GM12892 (cell line): ENCODE results near the gene C1orf115.
A peak's percentile ranks its signal among the peaks of the same experiment; 100 is the strongest.
"Not testable (repeated sequence)": the region's sequence is repeated elsewhere in the genome, so short reads cannot be mapped to it uniquely, and the experiment has no call there.

Experiments
- DNase-seq: peaks from one replicate; pipeline ENCODE4 v3.0.0; 2011; ENCODE audit not compliant: insufficient read length
- FAIRE-seq: peaks from 2 replicates; lab custom pipeline; 2011; peaks lifted over from hg19 to GRCh38; lab: Jason Lieb, UNC
- POLR2A ChIP-seq: IDR thresholded peaks from 2 replicates; pipeline ENCODE4 v1.6.1; 2011; ENCODE audit warnings: low read depth, low read length, control low read depth
- POLR2AphosphoS5 ChIP-seq: IDR thresholded peaks from 2 replicates; pipeline ENCODE4 v1.6.1; 2011; ENCODE audit warnings: low read depth, low read length, control low read depth
- TAF1 ChIP-seq: IDR thresholded peaks from 2 replicates; pipeline ENCODE4 v1.6.1; 2011; ENCODE audit warnings: low read depth, mild to moderate bottlenecking, control low read depth, low read length, borderline replicate concordance

The C1orf115 gene

DNA sequence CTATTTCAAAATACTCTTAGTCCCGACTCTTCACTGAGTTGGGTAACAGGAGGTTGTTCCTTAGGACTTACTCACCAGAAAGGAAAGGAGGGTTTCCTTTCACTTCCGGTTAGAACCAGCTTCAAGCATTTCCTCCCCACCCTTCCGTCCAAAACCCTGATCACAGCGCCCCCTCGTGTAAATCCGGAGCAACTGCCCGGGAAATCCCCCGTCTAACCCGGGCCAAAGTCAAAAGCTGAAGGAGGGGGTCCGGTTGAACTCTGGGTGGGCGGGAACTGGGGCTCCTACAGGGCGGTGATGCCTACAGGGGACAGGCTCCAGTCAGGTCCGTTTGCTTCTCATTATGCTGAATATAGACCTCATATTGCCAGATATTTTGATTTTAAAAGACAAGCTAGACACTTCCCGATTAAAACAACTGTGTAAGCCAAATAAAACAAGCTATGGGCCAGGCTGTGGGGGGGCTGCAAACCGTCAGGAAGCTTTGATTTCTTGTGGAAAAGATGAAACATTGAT is 43.0 kb downstream of the C1orf115 start:
- peak; percentile 47 for DNase-seq
- no peak for TF ChIP-seq POLR2AphosphoS5
- TF ChIP-seq POLR2A, result no peak
- no peak for TF ChIP-seq TAF1
- peak; percentile 77 for FAIRE-seq

DNA sequence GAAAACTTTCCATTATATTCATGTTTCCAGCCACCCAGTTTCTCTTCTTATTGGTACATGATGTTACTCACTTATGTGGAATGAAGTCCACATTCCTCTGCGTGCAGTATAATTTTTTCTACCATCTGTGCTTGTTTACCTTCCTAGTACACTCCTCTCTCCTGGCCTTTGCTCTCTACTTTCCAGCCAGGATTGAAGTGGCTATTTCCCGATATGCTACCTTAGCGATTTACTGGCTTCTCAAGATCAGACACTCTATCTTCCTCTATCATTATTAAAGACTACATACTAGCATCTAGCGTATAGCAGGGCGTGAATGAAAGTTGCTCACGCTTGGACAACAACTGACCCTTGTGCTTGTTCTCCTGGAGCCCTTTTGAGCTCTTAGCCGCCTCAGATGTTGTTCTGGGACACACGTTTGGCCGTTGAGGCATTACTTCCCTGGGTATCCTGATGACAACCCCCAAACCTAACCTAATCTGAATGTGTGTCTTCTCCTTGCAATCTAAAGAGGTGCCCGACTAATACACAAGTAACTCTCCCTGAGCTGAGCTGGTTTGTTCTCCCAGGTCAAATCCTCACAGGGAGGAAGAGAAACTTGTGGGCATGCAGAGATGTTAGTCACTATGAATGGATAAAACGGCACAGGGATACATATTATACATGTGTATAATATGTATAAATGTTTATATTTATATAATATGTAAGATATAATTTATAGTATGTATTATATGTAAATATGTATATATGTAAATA is 44.6 kb downstream of the C1orf115 start:
- DNase-seq, result no peak
- TF ChIP-seq POLR2A (no peak), TAF1 (no peak), POLR2AphosphoS5 (no peak)

DNA sequence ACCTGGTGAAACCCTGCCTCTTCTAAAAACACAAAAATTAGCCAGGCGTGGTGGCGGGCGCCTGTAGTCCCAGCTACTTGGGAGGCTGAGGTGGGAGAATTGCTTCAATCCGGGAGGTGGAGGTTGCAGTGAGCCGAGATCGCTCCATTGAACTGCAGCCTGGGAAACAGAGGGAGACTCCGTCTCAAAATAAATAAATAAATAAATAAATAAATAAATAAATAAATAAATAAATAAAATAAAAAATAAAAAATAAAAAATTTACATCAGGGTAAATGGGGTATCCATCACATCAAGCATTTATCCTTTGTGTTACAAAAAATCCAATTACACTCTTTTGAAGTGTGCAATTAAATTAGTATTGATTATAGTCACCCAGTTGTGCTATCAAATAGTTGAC is 46.1 kb downstream of the C1orf115 start:
- not testable (repeated sequence) for DNase-seq, FAIRE-seq

More for the DNA sequence above, 44.6 kb downstream of the C1orf115 start:
- FAIRE-seq, result no peak

DNA sequence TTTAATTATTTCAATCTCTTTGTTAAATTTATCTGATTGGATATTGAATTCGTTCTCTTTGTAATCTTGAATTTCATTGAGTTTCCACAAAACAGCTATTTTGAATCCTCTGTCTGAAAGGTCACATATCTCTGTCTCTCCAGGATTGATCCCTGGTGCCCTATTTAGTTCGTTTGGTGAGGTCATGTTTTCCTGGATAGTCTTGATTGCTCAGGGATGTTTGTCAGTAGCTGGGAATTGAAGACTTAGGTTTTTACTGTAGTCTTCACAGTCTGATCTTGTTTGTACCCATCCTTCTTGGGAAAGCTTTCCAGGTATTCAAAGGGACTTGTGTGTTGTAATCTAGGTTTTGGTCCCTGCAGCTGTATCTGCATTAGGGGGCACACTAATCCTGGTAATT is 51.2 kb downstream of the C1orf115 start:
- DNase-seq, result no peak
- TF ChIP-seq POLR2A, result no peak
- no peak for TF ChIP-seq TAF1
- TF ChIP-seq POLR2AphosphoS5, result no peak
- no peak for FAIRE-seq

DNA sequence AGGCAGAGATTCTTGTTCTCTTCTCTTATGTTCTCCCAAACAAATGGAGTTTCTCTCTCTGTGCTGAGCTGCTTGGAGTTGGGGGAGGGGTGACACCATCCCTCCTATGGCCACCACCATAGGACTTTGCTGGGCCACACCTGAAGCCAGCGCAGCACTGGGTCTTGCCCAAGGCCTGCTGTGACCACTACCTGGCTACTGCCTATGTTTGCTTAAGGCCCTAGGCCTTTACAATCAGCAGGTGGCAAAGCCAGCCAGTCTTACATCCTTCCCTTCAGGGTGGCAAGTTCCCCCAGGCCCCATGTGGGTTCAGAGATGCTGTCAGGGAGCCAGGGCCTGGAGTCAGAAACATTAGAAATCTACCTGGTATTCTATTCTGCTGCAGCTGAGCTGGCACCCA is 51.7 kb downstream of the C1orf115 start:
- no peak for FAIRE-seq
- TF ChIP-seq POLR2A (no peak), POLR2AphosphoS5 (no peak), TAF1 (no peak)
- no peak for DNase-seq

DNA sequence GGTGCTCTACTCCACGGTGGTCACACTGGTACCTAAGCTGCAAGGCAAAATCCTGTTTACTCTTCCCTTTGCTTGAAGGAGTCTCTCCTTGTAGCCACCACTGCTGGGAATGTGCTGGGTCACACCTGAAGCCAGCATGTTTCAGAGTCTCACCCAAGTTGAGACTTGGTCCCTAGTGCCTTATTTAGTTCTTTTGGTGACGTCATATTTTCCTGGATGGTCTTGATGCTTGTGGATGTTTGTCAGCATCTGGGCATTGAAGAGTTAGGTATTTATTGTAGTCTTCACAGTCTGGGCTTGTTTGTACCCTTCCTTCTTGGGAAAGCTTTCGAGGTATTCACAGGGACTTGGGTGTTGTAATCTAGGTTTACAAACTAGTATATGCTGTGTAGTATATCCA is 52.4 kb downstream of the C1orf115 start:
- FAIRE-seq, result no peak
- no peak for DNase-seq
- no peak for TF ChIP-seq POLR2AphosphoS5
- no peak for TF ChIP-seq POLR2A
- no peak for TF ChIP-seq TAF1

DNA sequence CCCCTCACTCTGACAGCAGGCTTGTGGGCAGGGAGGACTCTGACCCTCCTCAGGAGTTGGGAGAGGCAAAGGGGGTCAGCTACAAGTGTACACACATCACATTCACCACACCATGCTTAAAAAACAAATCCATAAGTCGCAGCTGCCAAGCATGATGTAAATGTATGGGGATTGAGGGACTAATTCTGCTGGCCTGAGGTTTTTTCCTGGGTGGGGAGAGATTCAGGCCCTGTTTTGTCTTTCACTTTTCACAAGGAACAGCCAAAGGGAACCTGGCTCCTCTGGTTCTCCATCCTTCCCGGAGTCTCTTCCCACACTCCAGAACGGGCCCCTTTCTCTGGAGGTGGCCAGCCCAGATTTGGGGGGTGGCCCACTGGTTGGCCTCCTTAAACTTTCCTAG is 56.7 kb downstream of the C1orf115 start:
- TF ChIP-seq POLR2A, result no peak
- TF ChIP-seq TAF1, result no peak
- no peak for TF ChIP-seq POLR2AphosphoS5

DNA sequence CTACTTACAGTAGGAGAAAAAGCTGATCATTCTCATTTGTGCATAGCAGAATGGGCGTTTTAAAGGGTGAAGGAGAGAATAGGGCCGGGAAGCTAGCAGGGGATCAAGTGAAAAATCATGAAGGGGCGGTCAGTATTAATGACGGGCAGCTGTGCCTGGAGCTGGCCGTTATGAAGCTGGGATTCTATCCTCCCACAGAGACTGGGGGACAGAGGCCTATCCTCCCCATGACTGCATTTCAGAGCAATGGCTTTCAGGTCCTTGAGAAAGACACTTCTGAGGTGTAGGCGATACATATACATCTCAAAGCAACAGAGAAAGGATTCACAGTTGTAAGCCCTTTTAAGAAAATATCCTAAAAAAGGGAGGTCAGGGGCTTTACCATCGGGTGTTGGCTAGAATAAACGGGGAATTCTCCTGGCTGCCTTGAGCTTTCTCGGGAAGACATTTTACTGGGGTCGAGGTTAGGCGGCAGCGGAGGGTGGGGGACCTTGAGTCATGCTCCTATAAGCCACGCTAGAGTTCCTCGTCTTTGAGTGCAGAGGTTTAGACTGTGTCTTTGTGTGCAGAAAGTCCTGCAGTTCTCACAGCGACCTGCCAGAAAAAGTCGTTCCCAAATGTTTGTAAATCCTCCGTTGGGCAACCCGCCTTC is 57.4 kb downstream of the C1orf115 start:
- TF ChIP-seq POLR2AphosphoS5, result no peak
- no peak for TF ChIP-seq TAF1
- no peak for TF ChIP-seq POLR2A
- FAIRE-seq, result no peak
- no peak for DNase-seq

More for the DNA sequence above, 56.7 kb downstream of the C1orf115 start:
- FAIRE-seq (no peak), DNase-seq (no peak)

DNA sequence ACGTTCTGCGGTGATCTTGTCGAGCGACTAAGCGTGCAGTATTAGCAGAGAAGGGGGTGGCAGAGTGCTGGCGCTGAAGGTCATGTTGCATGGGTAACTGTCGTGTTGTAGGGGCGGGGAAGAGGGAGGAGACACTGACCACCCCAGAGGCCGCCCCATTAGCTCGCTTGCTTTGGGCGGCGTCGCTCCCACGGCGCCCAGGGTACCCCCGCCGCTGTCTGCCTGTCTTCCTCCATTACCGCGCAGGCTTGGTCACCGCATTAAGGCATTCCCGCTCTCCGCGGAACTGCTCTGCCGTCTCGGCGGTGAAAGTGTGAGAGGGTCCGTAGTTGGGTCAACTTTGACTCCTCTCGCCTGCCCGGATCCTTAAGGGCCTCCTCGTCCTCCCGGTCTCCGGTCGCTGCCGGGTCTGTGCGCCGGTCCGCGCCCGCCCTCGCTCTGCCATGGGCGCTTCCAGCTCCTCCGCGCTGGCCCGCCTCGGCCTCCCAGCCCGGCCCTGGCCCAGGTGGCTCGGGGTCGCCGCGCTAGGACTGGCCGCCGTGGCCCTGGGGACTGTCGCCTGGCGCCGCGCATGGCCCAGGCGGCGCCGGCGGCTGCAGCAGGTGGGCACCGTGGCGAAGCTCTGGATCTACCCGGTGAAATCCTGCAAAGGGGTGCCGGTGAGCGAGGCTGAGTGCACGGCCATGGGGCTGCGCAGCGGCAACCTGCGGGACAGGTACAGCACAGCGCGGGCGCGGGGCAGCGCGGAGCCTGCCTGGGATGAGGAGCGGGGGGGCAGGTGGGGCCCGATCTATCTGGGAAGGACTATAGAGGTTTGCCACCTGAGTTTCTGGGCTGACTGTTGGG is 58.1 kb downstream of the C1orf115 start, which contains the start of gene MTARC2:
MTARC2 (plus strand) TSS at position 234 of the 846 bp plus-strand sequence; CDS start at position 444, 210 bp downstream.
- DNase-seq (peak; percentile 46), FAIRE-seq (peak; percentile 79)
- TF ChIP-seq POLR2AphosphoS5 (peak; percentile 80), TAF1 (0 out of 2 replicates have a peak, but pooled peaks have one; percentile 25), POLR2A (peak; percentile 76; the same call in 1 of the 2 replicates)
